ENCODE results near the gene SWT1.

DNA sequence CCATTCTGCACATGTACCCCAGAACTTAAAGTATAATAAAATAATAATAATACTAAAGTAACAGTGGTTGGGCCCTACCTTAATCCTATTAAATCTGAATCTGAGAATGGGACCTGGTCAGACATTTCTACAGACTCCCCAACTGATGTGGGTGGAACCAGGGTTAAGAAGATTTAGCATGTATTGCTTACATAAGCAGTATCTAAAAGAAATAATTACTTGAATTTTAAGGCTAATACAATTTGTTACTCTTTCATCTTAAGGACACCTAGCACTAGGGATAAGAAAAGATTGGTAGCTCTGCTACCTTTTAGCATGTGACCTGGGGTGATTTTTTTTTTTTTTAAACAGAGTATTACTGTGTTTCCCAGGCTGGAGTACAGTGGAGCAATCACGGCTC, 80.7 kb downstream of the SWT1 start:
- TF ChIP-seq ZFP30 (CRISPR knock-in tag; IDR thresholded peaks at IDR 0.05) (no peak), ZNF565 (CRISPR knock-in tag; conservative IDR thresholded peaks at IDR 0.05; ENCODE audit: low read depth) (no peak), BACH2 (CRISPR knock-in tag; IDR thresholded peaks at IDR 0.05; ENCODE audit: borderline replicate concordance) (no peak), ARNTL (CRISPR knock-in tag; IDR thresholded peaks at IDR 0.05; ENCODE audit: borderline replicate concordance, low read depth) (no peak), TCF4 (CRISPR knock-in tag; IDR thresholded peaks at IDR 0.05; ENCODE audit: borderline replicate concordance) (no peak), ZNF70 (CRISPR knock-in tag; IDR thresholded peaks at IDR 0.05) (no peak), ZFP3 (CRISPR knock-in tag; IDR thresholded peaks at IDR 0.05) (no peak)

All from SK-N-SH treated with all-trans-retinoic acid at 6 μM for 48 hours (cell line).